IPS DF 4.7 (cell line): Measurements from ENCODE around the gene PRR13.
A peak's percentile ranks its signal among the peaks of the same experiment; 100 is the strongest.
"Not testable (repeated sequence)": the region's sequence is repeated elsewhere in the genome, so short reads cannot be mapped to it uniquely, and the experiment has no call there.

Experiments
- DNase-seq: peaks from one replicate; pipeline ENCODE4 v3.0.0-alpha.2; 2013; ENCODE audit warnings: low spot score; ENCODE audit errors: extremely low read depth

The PRR13 gene

DNA sequence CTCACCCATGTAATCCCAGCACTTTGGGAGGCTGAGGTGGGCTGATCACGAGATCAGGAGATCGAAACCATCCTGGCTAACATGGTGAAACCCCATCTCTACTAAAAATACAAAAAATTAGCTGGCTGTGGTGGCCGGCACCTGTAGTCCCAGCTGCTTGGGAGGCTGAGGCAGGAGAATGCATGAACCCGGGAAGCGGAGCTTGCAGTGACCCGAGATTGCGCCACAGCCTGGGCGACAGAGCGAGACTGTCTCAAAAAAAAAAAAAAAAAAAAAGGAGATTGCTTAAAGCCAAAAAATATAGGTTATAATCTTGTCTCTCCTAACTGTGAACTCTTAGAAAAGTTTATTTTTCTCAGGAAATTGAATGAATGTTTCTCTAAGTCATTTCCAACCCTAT, 6.2 kb upstream of the PRR13 start:
- DNase-seq, result not testable (repeated sequence)

DNA sequence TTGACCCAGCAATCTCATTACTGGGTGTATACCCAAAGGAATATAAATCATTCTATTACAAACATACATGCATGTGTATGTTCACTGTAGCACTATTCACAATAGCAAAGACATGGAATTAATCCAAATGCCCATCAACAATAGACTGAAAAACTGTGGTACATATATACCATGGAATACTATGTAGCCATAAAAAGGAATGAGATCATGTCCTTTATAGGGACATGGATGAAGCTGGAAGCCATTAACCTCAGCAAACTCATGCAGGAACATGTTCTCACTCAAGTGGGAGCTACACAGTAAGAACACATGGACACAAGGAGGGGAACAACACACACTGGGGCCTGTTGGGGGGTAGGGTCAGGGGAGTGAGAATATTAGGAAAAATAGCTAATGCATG, 2.0 kb upstream of the PRR13 start:
- not testable (repeated sequence) for DNase-seq

DNA sequence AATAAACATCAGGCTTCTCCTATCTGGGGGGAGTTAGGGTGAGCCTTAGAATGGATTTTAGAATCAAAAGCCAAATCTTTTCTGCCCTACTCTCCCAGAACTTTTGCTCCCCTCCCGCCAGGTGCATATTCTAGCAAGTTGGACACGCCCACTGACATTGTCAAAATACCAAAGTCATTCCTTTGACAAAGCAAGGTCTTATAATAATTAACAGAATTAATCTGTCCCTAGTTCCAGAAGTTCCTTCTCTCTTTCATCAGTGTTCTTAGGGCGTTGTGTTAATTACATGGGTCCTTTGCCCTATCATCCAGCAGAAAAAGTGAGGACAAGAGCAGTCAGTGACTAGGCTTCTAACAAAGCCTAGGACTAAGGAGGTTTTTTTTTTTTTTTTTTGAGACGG, 2.4 kb downstream of the PRR13 start:
- no peak for DNase-seq

DNA sequence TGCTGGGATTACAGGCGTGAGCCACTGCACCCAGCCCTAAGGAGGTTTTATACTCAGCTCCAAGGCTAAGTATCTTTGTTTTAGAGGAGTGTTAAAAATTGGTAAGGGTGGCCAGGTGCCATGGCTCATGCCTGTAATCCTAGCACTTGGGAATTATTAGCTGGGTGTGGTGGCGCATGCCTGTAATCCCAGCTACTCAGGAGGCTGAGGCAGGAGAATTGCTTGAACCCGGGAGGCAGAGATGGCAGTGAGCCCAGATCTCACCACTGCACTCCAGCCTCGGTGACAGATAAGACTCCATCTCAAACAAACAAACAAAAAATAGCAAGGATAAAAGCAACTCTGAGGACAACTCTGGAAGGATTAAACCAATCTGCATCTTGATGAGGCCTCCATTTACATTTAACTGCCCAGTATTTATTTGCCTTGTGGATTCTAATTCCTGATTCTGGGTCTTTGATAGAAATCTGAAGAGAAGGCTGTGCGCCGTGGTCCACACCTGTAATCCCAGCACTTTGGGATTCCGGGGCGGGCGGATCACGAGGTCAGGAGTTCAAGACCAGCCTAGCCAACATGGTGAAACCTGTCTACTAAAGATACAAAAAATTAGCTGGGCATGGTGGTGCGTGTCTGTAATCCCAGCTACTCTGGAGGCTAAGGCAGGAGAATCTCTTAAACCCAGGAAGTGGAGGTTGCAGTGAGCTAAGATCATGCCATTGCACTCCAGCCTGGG, 3.2 kb downstream of the PRR13 start:
- DNase-seq, result not testable (repeated sequence)

DNA sequence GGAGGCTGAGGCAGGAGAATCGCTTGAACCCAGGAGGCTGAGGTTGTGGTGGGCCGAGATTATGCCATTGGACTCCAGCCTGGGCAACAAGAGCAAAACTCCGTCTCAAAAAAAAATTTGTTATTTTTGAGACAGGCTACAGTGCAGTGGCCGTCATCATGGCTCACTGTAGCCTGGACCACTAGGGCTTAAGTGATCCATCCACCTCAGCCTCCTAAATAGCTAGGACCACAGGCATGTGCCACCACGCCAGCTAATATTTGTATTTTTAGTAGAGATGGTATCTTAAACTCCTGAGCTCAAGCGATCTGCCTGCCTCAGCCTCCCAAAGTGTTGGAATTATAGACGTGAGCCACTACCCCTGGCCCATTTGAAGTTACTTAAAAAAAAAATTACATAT, 9.4 kb downstream of the PRR13 start:
- DNase-seq, result no peak

DNA sequence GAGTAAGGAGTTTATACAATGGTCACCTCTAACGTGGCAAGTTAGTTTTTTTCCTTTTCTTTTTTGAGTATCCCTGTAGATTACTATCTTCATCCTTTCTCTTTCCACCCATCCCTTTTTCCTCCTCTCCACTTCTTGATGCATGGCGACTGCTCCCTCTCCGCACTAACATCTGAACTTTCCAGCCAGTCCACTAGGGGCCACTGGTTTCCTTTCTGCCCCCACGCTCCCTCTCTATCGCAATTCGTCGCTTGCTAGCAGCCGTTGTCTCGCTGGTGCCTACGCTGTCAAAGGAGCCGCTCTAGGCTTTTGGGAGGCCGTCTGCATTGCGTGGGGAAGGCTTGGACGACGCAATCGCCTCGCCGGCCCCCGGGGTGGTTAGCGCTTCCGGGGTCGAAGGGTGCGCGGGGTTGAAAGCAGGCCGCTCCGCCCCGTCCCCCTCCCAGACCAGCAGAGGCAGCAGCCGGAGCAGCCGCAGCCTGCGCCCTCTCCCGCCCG, 10.2 kb downstream of the PRR13 start, which contains the start of gene PCBP2:
PCBP2 (plus strand) TSS at position 442 of the 498 bp plus-strand sequence. CDS start 2,699 bp downstream, outside the sequence.
- peak; percentile 99 for DNase-seq

DNA sequence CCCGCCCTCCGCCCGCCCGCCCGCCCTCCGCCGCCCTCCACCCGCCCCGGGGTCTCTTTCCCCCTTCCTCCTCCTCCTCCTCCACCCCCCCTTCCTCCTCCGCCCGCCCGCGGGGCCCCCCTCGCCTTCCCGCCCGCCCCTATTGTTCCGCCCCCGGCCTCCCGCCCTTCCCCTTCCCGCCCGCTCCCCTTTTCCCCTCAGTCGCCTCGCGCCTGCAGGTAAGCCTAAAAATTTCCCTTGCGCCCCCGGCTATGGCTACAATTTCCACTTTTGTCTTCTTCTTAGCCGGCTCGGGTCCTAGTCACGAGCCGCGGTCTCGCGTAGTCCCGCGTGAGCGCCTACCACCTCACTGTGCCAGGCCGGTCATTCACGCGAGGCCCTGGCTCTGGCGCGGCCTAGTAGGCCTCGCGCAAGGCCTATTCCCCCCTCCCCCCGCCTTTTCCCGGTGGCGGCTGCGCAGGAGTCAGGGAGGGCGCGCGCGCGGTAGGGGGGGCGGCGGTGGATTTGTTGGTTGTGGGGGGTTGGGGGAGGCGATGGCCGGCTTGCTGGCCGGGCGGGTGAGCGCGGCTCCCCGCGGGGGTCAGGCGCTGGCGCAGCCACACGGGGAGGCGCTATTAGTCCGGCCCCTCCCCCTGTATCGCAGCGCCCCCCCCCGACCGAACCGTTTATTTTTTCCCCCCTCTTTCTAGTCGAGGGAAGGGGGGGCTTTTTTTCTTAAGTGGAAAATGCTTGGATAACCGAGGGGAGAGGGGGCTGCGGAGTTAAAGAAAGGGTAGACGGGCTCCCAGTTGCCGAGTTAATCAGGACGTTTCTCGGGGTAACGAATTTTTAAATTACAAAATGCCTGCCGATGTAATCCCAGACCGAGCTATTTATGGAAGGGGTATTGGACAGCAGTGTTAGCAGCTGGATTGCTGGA, 10.9 kb downstream of the PRR13 start:
- DNase-seq, result no peak

DNA sequence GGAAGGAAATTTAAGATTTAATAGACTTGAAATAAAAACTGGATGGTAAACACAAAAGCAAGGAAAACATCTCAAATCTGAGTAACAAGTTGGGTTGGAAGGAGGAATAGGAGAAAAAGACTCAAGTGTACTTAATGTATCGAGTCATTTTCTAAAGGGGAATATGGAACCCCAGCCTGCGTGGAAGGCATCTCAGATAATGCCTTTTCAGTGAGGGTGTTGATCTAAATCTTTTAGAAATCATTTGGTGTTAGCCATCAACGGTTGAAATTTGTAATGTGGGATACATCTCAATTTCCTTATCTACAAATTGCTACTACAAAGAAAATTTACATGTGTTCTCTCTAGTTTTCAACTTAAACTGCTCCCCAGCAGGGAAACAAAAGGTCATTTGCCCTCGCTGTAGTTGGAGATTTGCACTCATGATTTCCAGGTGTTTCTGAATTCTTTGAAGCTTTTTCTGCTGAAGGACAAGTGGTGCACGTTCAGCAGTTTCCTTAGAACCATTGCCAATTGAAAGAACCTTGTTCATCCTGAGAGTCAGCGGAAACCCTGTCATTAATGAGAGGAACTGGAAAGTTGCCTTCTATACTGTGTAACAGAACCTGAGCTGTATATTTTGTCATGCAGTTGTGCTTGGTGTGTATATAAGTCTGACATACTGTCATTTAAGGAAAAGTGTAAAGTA, 12.6 kb downstream of the PRR13 start:
- no peak for DNase-seq

DNA sequence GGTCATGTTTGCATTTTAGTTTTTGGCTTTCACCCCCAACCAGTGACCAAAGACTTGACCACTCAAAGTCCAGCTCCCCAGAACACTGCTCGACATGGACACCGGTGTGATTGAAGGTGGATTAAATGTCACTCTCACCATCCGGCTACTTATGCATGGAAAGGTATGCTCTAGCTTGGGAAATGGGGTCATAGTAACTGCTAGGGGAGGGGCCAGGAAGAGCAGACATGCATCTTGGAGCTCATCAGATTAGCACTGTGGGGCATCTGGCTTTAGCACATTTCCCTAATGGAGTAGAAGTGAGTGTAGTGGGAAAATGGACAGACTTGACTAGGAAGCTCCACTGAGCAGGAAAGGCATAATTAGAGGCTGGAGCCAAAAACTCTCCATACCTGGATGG, 13.2 kb downstream of the PRR13 start:
- no peak for DNase-seq

DNA sequence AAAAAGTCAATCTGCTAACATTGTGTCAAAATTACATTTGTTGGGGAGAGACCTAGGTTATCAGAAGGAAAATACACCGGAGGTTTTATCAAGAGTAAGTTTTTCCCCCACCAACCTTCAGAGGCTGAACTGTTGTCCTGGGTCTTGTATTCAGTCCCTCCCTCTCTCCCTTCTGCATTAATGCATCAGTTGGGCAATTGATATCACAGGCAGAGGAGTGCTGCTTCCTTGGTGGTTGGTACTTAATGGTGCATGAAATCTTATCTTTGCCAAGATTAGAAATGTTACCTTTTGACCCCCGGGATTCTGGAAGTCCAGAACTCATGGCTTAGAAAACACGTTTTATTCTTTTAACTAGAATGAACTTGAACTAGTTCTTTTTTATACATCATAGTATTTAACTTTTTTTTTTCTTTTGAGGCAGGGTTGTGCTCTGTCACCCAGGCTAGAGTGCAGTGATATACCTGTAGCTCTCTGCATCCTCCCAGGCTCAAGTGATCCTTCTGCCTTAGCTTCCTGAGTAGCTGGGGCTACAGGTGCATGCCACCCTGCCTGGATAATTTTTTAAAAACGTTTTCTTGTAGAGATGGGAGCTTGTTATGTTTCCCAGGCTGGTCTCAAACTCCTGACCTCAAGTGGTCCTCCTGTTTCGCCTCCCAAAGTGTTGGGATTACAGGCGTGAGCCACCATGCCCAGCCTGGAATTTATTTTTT, 15.3 kb downstream of the PRR13 start:
- no peak for DNase-seq

DNA sequence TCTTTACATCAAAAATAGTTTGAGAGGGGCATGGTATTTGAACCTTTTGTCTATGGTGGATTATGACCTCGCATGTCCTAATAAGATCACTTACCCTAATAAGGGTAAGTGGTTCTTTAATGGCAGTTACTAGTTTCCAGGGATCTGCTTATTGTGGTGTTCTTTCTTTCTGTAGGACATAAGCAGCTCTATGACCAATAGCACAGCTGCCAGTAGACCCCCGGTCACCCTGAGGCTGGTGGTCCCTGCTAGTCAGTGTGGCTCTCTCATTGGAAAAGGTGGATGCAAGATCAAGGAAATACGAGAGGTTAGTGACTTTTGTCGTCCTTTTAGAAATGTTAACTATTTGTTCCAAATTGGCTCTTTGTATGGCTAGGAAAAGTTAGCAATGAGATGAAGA, 17.6 kb downstream of the PRR13 start:
- DNase-seq, result no peak

DNA sequence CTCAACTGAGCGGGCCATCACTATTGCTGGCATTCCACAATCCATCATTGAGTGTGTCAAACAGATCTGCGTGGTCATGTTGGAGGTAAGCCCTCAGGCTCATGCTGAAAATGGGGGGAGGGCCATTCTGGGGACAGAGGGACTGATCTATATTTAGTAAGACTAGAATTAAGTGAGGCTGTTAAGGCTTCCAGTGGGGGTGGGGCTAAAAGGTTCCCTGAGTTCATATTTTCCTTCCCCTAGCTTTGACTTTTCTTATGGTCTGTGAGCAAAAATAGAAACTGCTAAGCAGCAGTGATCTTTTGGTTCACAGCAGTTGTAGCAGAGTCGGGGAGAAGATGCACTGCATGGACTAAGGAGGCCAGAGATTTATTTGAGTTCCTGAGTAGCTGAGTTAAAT, 19.5 kb downstream of the PRR13 start:
- DNase-seq, result no peak

DNA sequence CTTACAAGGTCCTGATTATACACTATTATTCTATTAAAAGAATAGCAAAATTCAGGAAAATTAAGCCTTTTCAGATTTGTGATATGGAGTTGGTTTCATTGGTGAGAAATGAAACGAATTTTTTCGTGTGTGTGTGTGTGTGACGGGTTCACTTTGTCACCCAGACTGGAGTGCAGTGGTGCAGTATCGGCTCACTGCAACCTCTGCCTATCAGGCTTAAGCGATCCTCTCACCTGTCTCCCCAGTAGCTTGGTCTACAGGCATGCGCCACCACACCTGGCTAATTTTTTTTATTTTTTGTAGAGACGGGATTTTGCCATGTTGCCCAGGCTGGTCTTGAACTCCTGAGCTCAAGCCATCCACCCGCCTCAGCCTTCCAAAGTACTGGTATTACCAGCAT, 20.1 kb downstream of the PRR13 start:
- no peak for DNase-seq

DNA sequence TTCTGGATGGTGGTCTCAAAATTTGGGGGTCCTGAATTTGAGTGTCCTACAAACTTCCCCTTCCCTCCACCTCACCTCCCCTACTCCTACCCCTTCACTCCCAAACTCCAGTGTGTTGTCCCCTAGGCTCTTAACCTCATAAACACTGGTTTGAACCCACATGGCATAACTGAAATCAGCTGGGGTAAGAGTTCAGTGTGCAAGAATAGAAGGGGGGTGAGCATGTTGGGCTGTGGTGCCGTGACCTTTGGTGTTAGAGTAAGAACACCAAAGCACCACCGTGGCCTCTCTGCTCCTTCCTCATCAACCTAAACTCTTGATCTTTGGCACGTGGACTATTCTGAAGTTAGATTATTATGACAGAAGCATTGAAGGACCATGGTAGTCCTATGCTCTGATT, 21.4 kb downstream of the PRR13 start:
- no peak for DNase-seq

DNA sequence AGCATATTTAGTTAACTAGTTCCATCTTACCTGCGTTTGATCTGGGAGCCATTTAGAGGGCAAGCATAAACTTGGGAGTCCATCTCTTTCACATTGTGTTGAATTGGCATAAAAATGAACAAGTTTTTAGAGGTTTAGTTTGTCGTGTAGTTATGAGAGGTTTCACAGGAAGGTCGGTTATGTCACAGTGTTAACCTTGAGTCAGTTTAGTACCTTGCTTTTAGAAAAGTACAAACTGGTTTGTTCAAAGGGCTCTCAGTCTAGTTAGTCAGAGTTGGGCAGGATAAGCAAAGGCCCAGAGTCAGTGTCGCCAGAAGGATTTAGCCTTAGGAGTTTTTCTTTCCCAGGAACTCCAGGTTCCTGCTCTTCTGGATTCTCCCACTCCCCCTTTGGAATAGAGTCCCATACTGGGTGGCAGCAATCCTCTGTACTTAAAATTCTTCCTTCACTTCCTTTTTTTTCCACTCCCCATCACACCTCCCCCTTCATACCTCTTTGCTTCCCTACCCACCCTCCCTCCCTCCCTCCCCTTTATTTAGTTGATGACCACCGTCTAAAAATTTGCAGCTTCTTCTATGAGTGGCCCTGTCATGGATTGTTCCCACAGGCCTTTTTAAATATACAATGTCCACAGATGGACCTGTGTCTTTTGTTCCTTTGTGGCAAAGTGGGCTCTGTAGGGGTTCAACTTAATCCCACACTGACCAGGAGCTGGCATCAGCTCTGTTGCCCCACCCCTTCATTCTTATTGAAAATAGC, 22.4 kb downstream of the PRR13 start:
- DNase-seq, result no peak

DNA sequence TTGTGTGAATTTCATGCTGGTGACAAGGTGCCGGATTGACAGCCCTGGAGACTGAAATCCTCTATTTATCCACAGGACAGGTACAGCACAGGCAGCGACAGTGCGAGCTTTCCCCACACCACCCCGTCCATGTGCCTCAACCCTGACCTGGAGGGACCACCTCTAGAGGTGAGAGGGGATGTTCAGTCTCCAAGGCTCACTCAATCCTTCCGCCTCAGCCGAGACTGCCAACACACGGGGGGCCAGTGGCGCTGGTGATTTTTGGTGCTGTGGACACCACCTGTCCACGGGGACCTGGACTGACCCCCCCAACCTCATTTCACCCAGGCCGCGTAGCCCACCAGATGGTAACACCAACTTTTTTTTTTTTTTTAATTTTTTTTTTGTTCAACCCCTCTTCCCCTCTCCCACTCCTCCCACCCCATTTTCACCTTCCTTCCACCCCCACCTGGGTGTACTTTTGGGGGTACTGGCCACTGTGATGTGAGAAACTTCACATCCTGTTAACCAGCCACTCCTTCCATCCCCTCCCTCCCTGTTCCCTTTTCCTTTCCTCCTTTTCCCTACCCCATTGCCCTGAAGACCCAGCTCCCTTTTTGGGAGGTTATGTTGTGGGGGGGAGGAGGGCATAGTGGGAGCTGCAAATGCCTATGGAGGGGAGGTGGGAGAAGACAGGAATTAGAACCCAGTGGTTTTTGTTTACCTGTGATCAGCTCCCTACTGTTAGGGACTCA, 23.3 kb downstream of the PRR13 start:
- DNase-seq, result no peak

DNA sequence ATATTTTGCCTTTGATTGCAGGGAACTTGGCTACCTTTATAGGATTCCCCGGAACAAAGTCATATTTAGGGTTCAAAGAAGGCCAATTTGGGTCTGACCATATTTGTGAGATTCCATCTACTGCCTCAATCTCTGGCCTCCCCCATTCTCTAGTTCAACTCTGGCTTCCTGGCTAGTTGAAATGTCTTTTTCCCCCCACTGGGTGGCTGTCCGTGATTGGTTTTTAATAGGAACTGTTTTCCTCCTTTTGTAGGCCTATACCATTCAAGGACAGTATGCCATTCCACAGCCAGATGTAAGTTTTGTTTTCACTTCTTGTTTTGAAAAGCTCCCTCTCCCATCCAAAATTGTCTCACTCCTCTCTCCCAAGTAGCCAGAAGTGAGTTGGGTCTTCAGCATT, 24.1 kb downstream of the PRR13 start:
- no peak for DNase-seq

DNA sequence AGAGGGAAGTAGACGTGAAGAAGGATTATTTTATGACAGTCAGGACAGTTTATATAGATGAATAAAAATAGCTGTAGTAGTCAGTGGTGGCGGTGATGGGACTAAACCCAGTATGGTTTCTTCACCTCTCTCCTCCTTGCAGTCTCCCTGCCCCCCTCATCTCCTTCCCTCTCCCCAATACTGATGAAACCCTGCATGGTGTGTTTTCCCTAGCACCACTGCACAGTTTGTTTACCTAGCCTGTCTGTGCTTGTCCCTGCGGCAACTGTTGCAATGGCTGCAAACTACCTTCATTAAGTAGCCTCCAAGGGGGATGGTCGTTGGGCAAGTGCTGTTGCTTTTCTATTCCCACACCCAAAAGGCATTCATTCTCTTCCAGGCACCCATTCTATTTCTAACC, 25.1 kb downstream of the PRR13 start:
- DNase-seq, result no peak

DNA sequence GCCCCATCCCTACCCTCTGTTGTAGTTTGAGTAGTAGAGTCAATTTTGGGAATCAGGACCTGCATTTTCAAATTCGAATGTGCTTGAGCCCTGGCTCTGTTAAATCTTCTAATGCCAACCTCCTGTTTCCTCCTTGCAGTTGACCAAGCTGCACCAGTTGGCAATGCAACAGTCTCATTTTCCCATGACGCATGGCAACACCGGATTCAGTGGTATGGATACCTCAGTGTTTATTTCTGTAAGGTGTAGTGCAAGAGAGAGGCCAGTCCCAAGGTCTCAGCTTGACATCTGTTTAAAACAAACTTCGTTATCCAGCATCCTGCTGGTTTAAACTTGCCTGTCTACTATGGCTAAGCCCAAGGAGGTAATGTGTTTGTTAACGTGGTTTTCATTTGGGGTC, 25.5 kb downstream of the PRR13 start:
- DNase-seq, result no peak

DNA sequence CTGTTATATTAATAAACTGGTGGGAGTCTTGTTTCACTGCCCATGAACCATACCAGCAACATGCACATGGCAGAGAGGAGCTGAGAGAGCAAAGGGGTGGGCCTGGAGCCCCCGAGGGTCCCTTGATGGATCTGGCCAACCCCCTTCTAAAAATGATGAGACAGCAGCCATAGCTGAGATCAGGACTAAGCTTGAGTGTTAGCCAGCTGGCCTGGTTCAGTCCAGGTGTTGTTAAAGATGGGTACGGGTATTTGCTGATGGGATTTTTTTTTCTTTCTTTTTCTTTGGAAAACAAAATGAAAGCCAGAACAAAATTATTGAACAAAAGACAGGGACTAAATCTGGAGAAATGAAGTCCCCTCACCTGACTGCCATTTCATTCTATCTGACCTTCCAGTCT, 26.3 kb downstream of the PRR13 start:
- DNase-seq, result no peak
